ENCODE results near the gene EPHA8. TPM values are rescaled to one million over a fixed set of nuclear protein-coding genes. Genes with fewer than 3 reads are reported as not detected.

Gene EPHA8
- total and polyA plus RNA-seq, 8 donors, result not detected

GRCh38 chr1:22597996-22598395, 34.7 kb downstream of the EPHA8 start:
- 56 to 81% (median 79%) methylated on average over 4 to 8 of the region's 8 CpGs for WGBS, 5 donors
- H3K36me3 ChIP-seq, result no peaks in the 10 kb centered on the region
- intact Hi-C loops (cut with DNase I; ENCODE audit: low total_unique reads), result no loop called here
- no peak overlapping the region for H3K27ac ChIP-seq
- H3K27me3 ChIP-seq, result peaks cover 0 to 91% (median 51%) of the 10 kb centered on the region in 3 donors
- no peaks in the 10 kb centered on the region for H3K9me3 ChIP-seq
- H3K4me1 ChIP-seq, result no peaks in the 10 kb centered on the region
- H3K4me3 ChIP-seq, result no peak overlapping the region
- TF ChIP-seq POLR2A (IDR thresholded peaks at IDR 0.05) (no peak), EP300 (IDR thresholded peaks at IDR 0.05) (no peak), CTCF (IDR thresholded peaks at IDR 0.05) (no peak), POLR2AphosphoS5 (IDR thresholded peaks at IDR 0.05) (no peak)
- DNase-seq, result no peak

- Histone ChIP-seq H3K27ac (no peak overlapping the region), H3K36me3 (no peaks in the 10 kb centered on the region), H3K27me3 (peaks cover 0 to 91% (median 50%) of the 10 kb centered on the region in 3 donors), H3K4me3 (no peak overlapping the region), H3K9me3 (no peaks in the 10 kb centered on the region), H3K4me1 (no peaks in the 10 kb centered on the region)
- 75 to 96% (median 79%) methylated on average over 6 to 24 of the region's 24 CpGs for WGBS, 5 donors
- TF ChIP-seq EP300 (IDR thresholded peaks at IDR 0.05) (no peak), POLR2A (IDR thresholded peaks at IDR 0.05) (no peak), CTCF (IDR thresholded peaks at IDR 0.05) (no peak), POLR2AphosphoS5 (IDR thresholded peaks at IDR 0.05) (no peak)
- DNase-seq, result no peak
- intact Hi-C loops (cut with DNase I; ENCODE audit: low total_unique reads), result no loop called here
Observed at GRCh38 chr1:22598736-22599135, 35.4 kb downstream of the EPHA8 start.

- DNase-seq, result no peak
- no peak overlapping the region for H3K27ac ChIP-seq
- H3K36me3 ChIP-seq, result no peaks in the 10 kb centered on the region
- 39 to 61% (median 51%) methylated on average over 20 to 22 of the region's 22 CpGs for WGBS, 5 donors
- no peaks in the 10 kb centered on the region for H3K4me1 ChIP-seq
- H3K9me3 ChIP-seq, result peaks cover 0 to 3% (median 0%) of the 10 kb centered on the region in 4 donors
- intact Hi-C loops (cut with DNase I; ENCODE audit: low total_unique reads), result no loop called here
- H3K27me3 ChIP-seq, result peaks cover 0 to 90% (median 44%) of the 10 kb centered on the region in 3 donors
- TF ChIP-seq POLR2AphosphoS5 (IDR thresholded peaks at IDR 0.05) (no peak), CTCF (IDR thresholded peaks at IDR 0.05) (no peak), POLR2A (IDR thresholded peaks at IDR 0.05) (no peak), EP300 (IDR thresholded peaks at IDR 0.05) (no peak)
- no peak overlapping the region for H3K4me3 ChIP-seq
Observed at GRCh38 chr1:22600071-22600816, 37.0 kb downstream of the EPHA8 start.

- no peak overlapping the region for H3K27ac ChIP-seq
- TF ChIP-seq POLR2AphosphoS5 (IDR thresholded peaks at IDR 0.05) (no peak), EP300 (IDR thresholded peaks at IDR 0.05) (no peak), POLR2A (IDR thresholded peaks at IDR 0.05) (no peak), CTCF (IDR thresholded peaks at IDR 0.05) (no peak)
- WGBS, 5 donors, result 82 to 90% (median 86%) methylated on average over 29 to 39 of the region's 39 CpGs
- no peak overlapping the region for H3K4me3 ChIP-seq
- peaks cover 0 to 85% (median 44%) of the 10 kb centered on the region in 3 donors for H3K27me3 ChIP-seq
- no peaks in the 10 kb centered on the region for H3K36me3 ChIP-seq
- peaks cover 0 to 3% (median 0%) of the 10 kb centered on the region in 4 donors for H3K9me3 ChIP-seq
- H3K4me1 ChIP-seq, result no peaks in the 10 kb centered on the region
- no peak for DNase-seq
- intact Hi-C loops (cut with DNase I; ENCODE audit: low total_unique reads), result no loop called here
Observed at GRCh38 chr1:22600817-22601605, 37.7 kb downstream of the EPHA8 start.
